HepG2 (cell line): ENCODE data around the gene NT5DC1. TPM values are rescaled to one million over a fixed set of nuclear protein-coding genes. Genes with fewer than 3 reads are reported as not detected.

Source experiments
- BRCA1 ChIP-seq: sonication (generic); formaldehyde crosslinking; IDR thresholded peaks from 2 replicates; pipeline ENCODE4 v1.4.0; 2020; ENCODE audit warnings: missing genetic modification reagents
- CENPX ChIP-seq: sonication (generic); formaldehyde crosslinking; IDR thresholded peaks from 2 replicates; pipeline ENCODE4 v1.9.0; 2021; ENCODE audit warnings: mild to moderate bottlenecking, missing genetic modification reagents, moderate library complexity
- ETV5 ChIP-seq: IDR thresholded peaks from 2 replicates; pipeline ENCODE4 v1.6.1; 2018; ENCODE audit warnings: missing biosample characterization, missing genetic modification reagents, inconsistent platforms, borderline replicate concordance
- HHEX ChIP-seq: IDR thresholded peaks from 2 replicates; pipeline ENCODE4 v1.6.1; 2016; ENCODE audit warnings: control low read depth
- IKZF4 ChIP-seq: sonication (generic); formaldehyde crosslinking; IDR thresholded peaks from 2 replicates; pipeline ENCODE4 v1.5.1; 2020; ENCODE audit warnings: borderline replicate concordance, mild to moderate bottlenecking, low read depth, missing genetic modification reagents; ENCODE audit errors: not compliant biosample characterization
- MXD4 ChIP-seq: IDR thresholded peaks from 2 replicates; pipeline ENCODE4 v1.6.1; 2016; ENCODE audit warnings: mild to moderate bottlenecking, missing biosample characterization, missing genetic modification reagents
- NFE2 ChIP-seq: sonication (generic); formaldehyde crosslinking; IDR thresholded peaks from 2 replicates; pipeline ENCODE4 v1.4.0; 2020; ENCODE audit warnings: missing genetic modification reagents
- RARA ChIP-seq: IDR thresholded peaks from 2 replicates; pipeline ENCODE4 v1.6.1; 2016; ENCODE audit warnings: missing genetic modification reagents, missing compliant biosample characterization
- SIN3A ChIP-seq: IDR thresholded peaks from 2 replicates; pipeline ENCODE4 v1.6.1; 2011; ENCODE audit warnings: low read depth, mild to moderate bottlenecking, control low read depth, low read length, borderline replicate concordance
- SKI ChIP-seq: fragments of 450-650 bp; IDR thresholded peaks from one replicate; pipeline ENCODE4 v1.6.1; 2018; ENCODE audit warnings: mild to moderate bottlenecking; ENCODE audit not compliant: partially characterized antibody
- SOX5 ChIP-seq: IDR thresholded peaks from 2 replicates; pipeline ENCODE4 v1.6.1; 2016; ENCODE audit warnings: borderline replicate concordance
- SP4 ChIP-seq: sonication (generic); formaldehyde crosslinking; IDR thresholded peaks from 2 replicates; pipeline ENCODE4 v1.8.1; 2023; ENCODE audit warnings: mild to moderate bottlenecking, missing genetic modification reagents
- TMF1 ChIP-seq: sonication (generic); formaldehyde crosslinking; IDR thresholded peaks from 2 replicates; pipeline ENCODE4 v1.8.1; 2022; ENCODE audit warnings: low read depth, missing genetic modification reagents
- ZFP82 ChIP-seq: sonication (generic); formaldehyde crosslinking; IDR thresholded peaks from 2 replicates; pipeline ENCODE4 v1.5.1; 2020; ENCODE audit warnings: mild to moderate bottlenecking, missing genetic modification reagents, borderline replicate concordance
- ZKSCAN8 ChIP-seq: IDR thresholded peaks from 2 replicates; pipeline ENCODE4 v1.6.1; 2016; ENCODE audit warnings: borderline replicate concordance, missing genetic modification reagents, missing compliant biosample characterization
- ZMYM2 ChIP-seq: sonication (generic); formaldehyde crosslinking; IDR thresholded peaks from 2 replicates; pipeline ENCODE4 v1.8.0; 2022; ENCODE audit warnings: mild to moderate bottlenecking, missing genetic modification reagents
- ZNF12 ChIP-seq: sonication (generic); formaldehyde crosslinking; IDR thresholded peaks from 2 replicates; pipeline ENCODE4 v1.5.0; 2020; ENCODE audit warnings: missing genetic modification reagents
- ZNF253 ChIP-seq: sonication (generic); formaldehyde crosslinking; IDR thresholded peaks from 2 replicates; pipeline ENCODE4 v1.8.0; 2022; ENCODE audit warnings: mild to moderate bottlenecking, missing genetic modification reagents, borderline replicate concordance
- ZNF331 ChIP-seq: sonication (generic); formaldehyde crosslinking; IDR thresholded peaks from 2 replicates; pipeline ENCODE4 v1.4.0; 2020; ENCODE audit warnings: missing genetic modification reagents
- ZNF878 ChIP-seq: sonication (generic); formaldehyde crosslinking; IDR thresholded peaks from 2 replicates; pipeline ENCODE4 v1.8.1; 2023; ENCODE audit warnings: mild to moderate bottlenecking, missing genetic modification reagents, moderate library complexity
- polyA plus RNA-seq, 8 experiments: library from polyadenylated mRNA; depleted of rRNA in 3 of 8; stranded (reverse) in 7 of 8; unstranded in 1 of 8; fragments of >200 nt; fragmentation: Illumina TruSeq in 4 of 8; extraction: Trizol in 4 of 8; gene quantifications; 2 replicates each; pipeline versions ENCODE4 v1.2.1 to v1.2.3, GENCODE V29; 2011 to 2016; ENCODE audit warnings: low read depth in 4 of 8, missing spikeins in 1 of 8, mixed read lengths in 1 of 8; ENCODE audit not compliant: insufficient read depth in 1 of 8
- total RNA-seq, 5 experiments: library from RNA; depleted of rRNA; stranded (reverse); fragments of >200 nt; fragmentation: Illumina TruSeq; extraction: Trizol; gene quantifications; 2 replicates each; pipeline ENCODE4 v1.2.3, GENCODE V29; 2016; ENCODE audit warnings: low read depth in 1 of 5
- TF ChIP-seq, protein P1 (sequence below): sonication (generic); formaldehyde crosslinking; IDR thresholded peaks from 2 replicates; pipeline ENCODE4 v1.4.0; 2020; ENCODE audit warnings: mild to moderate bottlenecking, missing genetic modification reagents
- TF ChIP-seq, protein P2 (sequence below): sonication (generic); formaldehyde crosslinking; conservative IDR thresholded peaks from 2 replicates; pipeline ENCODE4 v1.8.0; 2022; ENCODE audit warnings: missing genetic modification reagents
- TF ChIP-seq, protein P3 (sequence below): fragments of 450-650 bp; IDR thresholded peaks from 2 replicates; pipeline ENCODE4 v1.6.1; 2017
- TF ChIP-seq, protein P4 (sequence below): IDR thresholded peaks from 2 replicates; pipeline ENCODE4 v1.4.0; 2020; ENCODE audit warnings: mild to moderate bottlenecking, missing genetic modification reagents

NT5DC1 gene
- total and polyA plus RNA-seq, 2 of the 13 experiments (the other 11 are each of a cell fraction or from before 2014, with no cell fraction given): 27.0 to 56.1 TPM

DNA sequence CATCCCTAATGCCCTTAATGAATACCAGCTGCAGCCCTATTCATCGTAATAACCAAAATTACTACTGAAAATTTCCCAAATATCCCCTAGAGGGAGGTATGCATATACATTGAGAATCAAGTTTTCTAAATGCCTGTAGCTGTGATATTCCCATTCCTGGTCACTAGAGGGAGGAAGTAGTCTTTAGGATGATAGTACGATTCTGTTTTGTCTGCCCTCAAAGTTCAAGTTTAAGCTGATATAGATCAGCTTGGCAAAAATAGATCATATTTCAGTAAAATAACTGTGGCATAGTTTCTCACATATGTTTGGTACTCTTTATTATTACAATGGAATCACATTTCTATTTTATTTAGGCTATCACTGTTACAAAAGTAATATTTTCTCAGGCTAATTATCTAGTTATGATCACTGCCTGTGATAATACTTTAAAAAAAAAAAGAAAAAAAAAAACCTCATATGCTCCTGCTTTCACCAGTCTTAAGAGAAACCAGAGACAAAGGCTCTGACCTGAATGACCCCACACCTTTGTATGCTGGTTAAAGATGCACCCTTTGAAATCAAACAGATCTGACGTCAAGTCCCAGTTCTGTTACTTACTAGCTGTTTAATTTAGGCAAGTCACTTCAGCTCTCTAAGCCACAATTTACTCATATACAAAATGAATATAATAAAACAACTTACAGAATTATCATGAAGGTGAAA lies 168.1 kb downstream of the NT5DC1 start (continued):
- no peak for TF ChIP-seq IKZF4 (CRISPR knock-in tag)
- TF ChIP-seq, protein P1, sequence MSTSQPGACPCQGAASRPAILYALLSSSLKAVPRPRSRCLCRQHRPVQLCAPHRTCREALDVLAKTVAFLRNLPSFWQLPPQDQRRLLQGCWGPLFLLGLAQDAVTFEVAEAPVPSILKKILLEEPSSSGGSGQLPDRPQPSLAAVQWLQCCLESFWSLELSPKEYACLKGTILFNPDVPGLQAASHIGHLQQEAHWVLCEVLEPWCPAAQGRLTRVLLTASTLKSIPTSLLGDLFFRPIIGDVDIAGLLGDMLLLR (CRISPR knock-in tag): no peak
- peak; percentile 76 for TF ChIP-seq SKI
- TF ChIP-seq RARA (CRISPR knock-in tag): peak; percentile 34; the same call in 1 of the 2 replicates
- no peak for TF ChIP-seq CENPX (CRISPR knock-in tag)
- TF ChIP-seq ZMYM2 (CRISPR knock-in tag): no peak
- TF ChIP-seq HHEX (CRISPR knock-in tag): no peak
- TF ChIP-seq, protein P2, sequence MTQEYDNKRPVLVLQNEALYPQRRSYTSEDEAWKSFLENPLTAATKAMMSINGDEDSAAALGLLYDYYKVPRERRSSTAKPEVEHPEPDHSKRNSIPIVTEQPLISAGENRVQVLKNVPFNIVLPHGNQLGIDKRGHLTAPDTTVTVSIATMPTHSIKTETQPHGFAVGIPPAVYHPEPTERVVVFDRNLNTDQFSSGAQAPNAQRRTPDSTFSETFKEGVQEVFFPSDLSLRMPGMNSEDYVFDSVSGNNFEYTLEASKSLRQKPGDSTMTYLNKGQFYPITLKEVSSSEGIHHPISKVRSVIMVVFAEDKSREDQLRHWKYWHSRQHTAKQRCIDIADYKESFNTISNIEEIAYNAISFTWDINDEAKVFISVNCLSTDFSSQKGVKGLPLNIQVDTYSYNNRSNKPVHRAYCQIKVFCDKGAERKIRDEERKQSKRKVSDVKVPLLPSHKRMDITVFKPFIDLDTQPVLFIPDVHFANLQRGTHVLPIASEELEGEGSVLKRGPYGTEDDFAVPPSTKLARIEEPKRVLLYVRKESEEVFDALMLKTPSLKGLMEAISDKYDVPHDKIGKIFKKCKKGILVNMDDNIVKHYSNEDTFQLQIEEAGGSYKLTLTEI (CRISPR knock-in tag): no peak
- no peak for TF ChIP-seq MXD4
- TF ChIP-seq, protein P3, sequence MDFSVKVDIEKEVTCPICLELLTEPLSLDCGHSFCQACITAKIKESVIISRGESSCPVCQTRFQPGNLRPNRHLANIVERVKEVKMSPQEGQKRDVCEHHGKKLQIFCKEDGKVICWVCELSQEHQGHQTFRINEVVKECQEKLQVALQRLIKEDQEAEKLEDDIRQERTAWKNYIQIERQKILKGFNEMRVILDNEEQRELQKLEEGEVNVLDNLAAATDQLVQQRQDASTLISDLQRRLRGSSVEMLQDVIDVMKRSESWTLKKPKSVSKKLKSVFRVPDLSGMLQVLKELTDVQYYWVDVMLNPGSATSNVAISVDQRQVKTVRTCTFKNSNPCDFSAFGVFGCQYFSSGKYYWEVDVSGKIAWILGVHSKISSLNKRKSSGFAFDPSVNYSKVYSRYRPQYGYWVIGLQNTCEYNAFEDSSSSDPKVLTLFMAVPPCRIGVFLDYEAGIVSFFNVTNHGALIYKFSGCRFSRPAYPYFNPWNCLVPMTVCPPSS: no peak
- no peak for TF ChIP-seq SIN3A
- TF ChIP-seq ETV5 (CRISPR knock-in tag): no peak
- peak; percentile 50; the same call in 1 of the 2 replicates for TF ChIP-seq SOX5 (CRISPR knock-in tag)
- TF ChIP-seq TMF1: no peak
- TF ChIP-seq, protein P4, sequence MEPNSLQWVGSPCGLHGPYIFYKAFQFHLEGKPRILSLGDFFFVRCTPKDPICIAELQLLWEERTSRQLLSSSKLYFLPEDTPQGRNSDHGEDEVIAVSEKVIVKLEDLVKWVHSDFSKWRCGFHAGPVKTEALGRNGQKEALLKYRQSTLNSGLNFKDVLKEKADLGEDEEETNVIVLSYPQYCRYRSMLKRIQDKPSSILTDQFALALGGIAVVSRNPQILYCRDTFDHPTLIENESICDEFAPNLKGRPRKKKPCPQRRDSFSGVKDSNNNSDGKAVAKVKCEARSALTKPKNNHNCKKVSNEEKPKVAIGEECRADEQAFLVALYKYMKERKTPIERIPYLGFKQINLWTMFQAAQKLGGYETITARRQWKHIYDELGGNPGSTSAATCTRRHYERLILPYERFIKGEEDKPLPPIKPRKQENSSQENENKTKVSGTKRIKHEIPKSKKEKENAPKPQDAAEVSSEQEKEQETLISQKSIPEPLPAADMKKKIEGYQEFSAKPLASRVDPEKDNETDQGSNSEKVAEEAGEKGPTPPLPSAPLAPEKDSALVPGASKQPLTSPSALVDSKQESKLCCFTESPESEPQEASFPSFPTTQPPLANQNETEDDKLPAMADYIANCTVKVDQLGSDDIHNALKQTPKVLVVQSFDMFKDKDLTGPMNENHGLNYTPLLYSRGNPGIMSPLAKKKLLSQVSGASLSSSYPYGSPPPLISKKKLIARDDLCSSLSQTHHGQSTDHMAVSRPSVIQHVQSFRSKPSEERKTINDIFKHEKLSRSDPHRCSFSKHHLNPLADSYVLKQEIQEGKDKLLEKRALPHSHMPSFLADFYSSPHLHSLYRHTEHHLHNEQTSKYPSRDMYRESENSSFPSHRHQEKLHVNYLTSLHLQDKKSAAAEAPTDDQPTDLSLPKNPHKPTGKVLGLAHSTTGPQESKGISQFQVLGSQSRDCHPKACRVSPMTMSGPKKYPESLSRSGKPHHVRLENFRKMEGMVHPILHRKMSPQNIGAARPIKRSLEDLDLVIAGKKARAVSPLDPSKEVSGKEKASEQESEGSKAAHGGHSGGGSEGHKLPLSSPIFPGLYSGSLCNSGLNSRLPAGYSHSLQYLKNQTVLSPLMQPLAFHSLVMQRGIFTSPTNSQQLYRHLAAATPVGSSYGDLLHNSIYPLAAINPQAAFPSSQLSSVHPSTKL (CRISPR knock-in tag): peak; percentile 70
- no peak for TF ChIP-seq NFE2 (CRISPR knock-in tag)
- no peak for TF ChIP-seq ZNF253 (CRISPR knock-in tag)
- no peak for TF ChIP-seq ZFP82 (CRISPR knock-in tag)
- TF ChIP-seq ZNF12 (CRISPR knock-in tag): no peak
- no peak for TF ChIP-seq SP4 (CRISPR knock-in tag)
- no peak for TF ChIP-seq ZKSCAN8 (CRISPR knock-in tag)
- no peak for TF ChIP-seq BRCA1 (CRISPR knock-in tag)
- no peak for TF ChIP-seq ZNF331 (CRISPR knock-in tag)
- TF ChIP-seq ZNF878 (CRISPR knock-in tag): peak; percentile 46; the same call in 1 of the 2 replicates
